Stimulated activated effector memory CD8-positive, alpha-beta T cell treated with anti-CD3 and anti-CD28 coated beads, Interleukin-12 subunit alpha, Interleukin-12 subunit beta, amount 100 ng/mL, for 72 hours (primary cell): ENCODE data around the gene CACNA1C.
A peak's percentile ranks its signal among the peaks of the same experiment; 100 is the strongest.

Experiments used
- ATAC-seq: fragments of 150-1000 bp; cut with Tn5 transposase; 2 replicates; pipeline ENCODE4 v1.10.0; 2021
- DNase-seq, 2 donors: peaks; one replicate each; pipeline ENCODE4 v3.0.0; 2021 to 2022; ENCODE audit warnings: low spot score in 2 of 2
- H3K27ac Mint-ChIP-seq: one replicate; pipeline ENCODE4 v1.8.0; 2022; ENCODE audit warnings: mild to moderate bottlenecking, mixed read lengths
- H3K36me3 Mint-ChIP-seq: one replicate; pipeline ENCODE4 v1.8.0; 2022; ENCODE audit warnings: mild to moderate bottlenecking, mixed read lengths
- H3K4me1 Mint-ChIP-seq: one replicate; pipeline ENCODE4 v1.8.0; 2022; ENCODE audit warnings: mixed read lengths
- H3K4me3 Mint-ChIP-seq: one replicate; pipeline ENCODE4 v1.8.0; 2022; ENCODE audit warnings: mild to moderate bottlenecking, mixed read lengths
- H3K9me3 Mint-ChIP-seq: one replicate; pipeline ENCODE4 v1.8.0; 2022; ENCODE audit warnings: mixed read lengths

Gene CACNA1C

DNA sequence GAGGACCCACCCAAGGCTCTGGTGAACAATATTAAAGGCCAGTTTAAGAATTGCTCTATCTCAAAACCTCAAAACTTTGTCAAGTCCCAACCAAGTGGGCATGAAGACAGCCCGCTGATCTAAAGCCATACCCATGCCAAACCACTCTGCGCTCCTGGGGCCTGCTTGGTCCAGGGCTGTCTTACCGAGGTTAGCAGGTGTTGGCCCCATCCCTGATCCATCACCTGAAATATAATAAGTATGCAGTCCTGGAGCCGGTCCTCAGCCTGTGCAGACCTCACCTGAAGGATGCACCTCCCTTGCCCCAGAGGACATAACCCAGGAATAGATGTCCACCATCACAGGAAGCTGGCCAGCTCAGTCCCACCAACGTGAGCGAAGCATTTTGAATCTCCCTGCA, 543.7 kb downstream of the CACNA1C start:
- Mint-ChIP-seq H3K4me3 (no peak overlapping the region), H3K36me3 (no peaks in the 10 kb centered on the region), H3K27ac (no peak overlapping the region), H3K9me3 (peaks cover 4% of the 10 kb centered on the region), H3K4me1 (no peaks in the 10 kb centered on the region)
- DNase-seq (no peak), ATAC-seq (no peak)

DNA sequence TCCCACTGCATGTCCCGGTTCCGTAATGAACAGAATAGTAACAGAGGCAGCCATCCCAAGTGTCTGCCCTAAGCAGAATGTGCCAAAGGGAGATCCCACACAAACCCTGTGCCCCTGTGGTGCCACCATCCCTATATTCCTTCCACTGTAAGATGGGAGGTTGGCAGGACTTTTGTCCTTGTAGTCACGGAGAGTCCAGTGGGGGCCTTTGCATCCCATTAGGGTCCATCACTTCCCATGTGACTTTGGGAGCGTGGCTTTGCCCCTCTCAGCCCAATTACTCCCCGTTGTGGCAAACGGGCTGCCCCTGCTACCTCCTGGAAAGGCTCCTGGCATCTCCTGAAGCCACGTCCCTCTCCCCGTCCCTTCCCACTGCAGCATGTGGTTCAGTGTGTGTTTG, 552.5 kb downstream of the CACNA1C start:
- ATAC-seq (no peak), DNase-seq (no peak)
- Mint-ChIP-seq H3K9me3 (no peaks in the 10 kb centered on the region), H3K4me1 (peaks cover 15% of the 10 kb centered on the region), H3K4me3 (no peak overlapping the region), H3K36me3 (no peaks in the 10 kb centered on the region), H3K27ac (no peak overlapping the region)

DNA sequence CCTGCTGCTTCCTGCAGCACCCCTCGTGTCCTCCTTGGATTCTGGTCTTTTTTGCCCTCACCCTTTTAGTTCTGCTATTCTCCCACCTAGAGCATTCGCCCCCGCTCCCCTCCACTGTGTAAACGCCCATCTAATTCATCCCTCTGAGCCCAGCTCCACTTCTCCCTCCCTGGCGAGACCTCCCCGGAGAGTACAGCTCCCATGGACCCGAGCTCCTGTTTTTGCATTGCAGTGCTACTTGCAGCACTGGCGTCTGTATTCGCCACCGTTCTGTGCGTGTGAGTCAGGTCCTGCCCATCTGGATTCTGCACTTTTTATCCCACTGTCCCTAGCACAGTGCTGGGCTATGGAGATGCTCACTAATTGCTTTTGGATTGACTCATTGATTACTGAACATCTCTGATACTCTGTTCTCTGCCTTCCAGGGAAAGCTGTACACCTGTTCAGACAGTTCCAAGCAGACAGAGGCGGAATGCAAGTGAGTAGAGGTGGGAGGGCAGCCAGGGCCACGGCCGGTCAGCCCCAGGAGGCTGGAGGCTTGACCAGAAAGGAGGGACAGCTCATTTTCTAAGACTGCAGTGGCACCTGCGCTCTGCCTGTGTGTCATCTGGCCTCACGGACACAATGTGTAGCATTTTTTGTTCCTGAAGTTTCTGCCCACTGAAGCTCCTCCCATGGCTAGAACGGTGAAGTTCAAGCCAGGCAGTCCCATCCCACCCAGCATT, 553.6 kb downstream of the CACNA1C start:
- no peaks in the 10 kb centered on the region for H3K36me3 Mint-ChIP-seq
- H3K27ac Mint-ChIP-seq, result no peak overlapping the region

DNA sequence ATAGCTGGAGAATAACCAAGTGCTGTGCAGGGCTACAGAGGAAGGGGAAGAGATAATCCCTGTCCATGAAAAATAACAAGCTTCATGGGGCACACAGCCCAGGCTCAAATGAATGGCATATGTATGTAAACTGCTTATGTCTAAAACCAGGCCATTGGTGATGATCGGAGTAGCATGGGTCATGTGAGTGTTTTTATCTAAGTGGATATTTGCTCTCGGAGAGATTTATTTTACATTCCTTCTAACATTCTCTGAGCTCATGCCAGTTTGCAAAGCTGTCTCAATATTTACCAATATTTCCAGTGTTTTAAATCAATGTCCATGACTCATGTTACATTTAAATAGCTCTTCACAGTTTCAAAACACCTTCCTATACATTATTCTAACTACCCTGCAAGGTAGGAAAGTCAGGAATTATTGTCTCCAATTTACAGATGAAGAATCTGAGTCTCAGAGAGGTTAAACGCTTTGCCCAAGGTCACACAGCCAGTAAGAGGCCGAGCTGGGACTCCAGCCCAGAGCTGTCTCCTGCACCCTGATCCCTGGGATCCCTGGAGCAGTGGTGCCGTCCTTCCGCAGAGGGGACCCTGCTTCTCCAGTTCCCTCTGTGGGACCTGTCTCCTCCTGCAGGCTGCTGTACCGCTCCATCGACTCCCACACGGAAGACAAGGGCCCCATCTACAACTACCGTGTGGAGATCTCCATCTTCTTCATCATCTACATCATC, 555.3 kb downstream of the CACNA1C start:
- DNase-seq, result no peak
- H3K36me3 Mint-ChIP-seq, result no peaks in the 10 kb centered on the region
- H3K4me1 Mint-ChIP-seq, result peaks cover 15% of the 10 kb centered on the region
- ATAC-seq, result no peak
- H3K4me3 Mint-ChIP-seq, result no peak overlapping the region
- no peak overlapping the region for H3K27ac Mint-ChIP-seq
- H3K9me3 Mint-ChIP-seq, result no peaks in the 10 kb centered on the region

More for the DNA sequence above, 553.6 kb downstream of the CACNA1C start:
- no peak for ATAC-seq
- Mint-ChIP-seq H3K9me3 (no peaks in the 10 kb centered on the region), H3K4me3 (no peak overlapping the region), H3K4me1 (peaks cover 15% of the 10 kb centered on the region)
- no peak for DNase-seq

DNA sequence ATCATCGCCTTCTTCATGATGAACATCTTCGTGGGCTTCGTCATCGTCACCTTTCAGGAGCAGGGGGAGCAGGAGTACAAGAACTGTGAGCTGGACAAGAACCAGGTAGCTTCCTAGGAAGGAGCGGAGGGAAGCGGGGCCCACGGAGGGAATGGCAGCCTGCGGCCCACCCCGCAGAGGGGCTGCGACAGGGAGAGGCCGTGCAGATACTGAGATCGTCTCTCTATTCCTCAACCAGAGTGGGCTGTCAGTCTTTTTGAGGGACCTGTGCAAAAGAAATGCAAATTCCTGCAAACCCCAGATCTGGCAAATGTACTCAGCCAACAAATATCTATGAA, 555.8 kb downstream of the CACNA1C start:
- no peak for ATAC-seq
- no peaks in the 10 kb centered on the region for H3K9me3 Mint-ChIP-seq
- no peak overlapping the region for H3K27ac Mint-ChIP-seq
- H3K4me1 Mint-ChIP-seq, result peaks cover 20% of the 10 kb centered on the region
- no peak for DNase-seq
- H3K4me3 Mint-ChIP-seq, result no peak overlapping the region
- H3K36me3 Mint-ChIP-seq, result no peaks in the 10 kb centered on the region

DNA sequence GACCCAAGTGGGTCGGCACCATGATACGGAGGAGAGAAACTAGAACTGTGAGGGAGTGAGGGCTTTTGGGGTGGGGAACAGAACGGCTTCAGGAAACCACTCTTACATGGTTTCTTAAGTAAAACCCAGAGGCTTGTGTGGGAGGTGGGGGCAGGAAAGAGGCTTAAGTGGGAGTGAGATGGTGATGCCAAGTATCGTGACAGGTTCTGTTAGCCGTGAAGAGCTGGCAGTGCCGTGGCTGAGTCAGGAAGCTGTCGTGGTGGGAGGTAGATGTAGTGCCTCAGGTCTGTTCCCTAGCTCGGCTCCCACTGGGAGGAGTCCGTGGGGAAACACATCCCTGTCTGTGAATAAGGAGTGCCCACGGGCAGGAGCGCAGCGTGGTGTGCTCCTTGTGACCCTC, 556.2 kb downstream of the CACNA1C start:
- Mint-ChIP-seq H3K4me1 (peaks cover 24% of the 10 kb centered on the region), H3K36me3 (no peaks in the 10 kb centered on the region), H3K4me3 (no peak overlapping the region), H3K9me3 (no peaks in the 10 kb centered on the region), H3K27ac (no peak overlapping the region)
- ATAC-seq, result no peak
- DNase-seq, result no peak

DNA sequence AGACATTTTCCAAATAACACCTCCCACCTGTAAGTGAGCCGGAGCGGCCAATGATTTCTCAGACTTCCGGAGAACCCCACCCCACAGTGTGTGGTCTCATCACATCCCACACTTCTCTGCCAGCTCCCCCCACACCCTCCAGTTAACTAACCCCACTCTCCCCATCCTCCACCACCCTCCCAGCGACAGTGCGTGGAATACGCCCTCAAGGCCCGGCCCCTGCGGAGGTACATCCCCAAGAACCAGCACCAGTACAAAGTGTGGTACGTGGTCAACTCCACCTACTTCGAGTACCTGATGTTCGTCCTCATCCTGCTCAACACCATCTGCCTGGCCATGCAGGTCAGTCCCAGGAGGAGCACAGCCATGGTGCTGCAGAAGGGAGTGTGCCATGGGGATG, 557.6 kb downstream of the CACNA1C start:
- no peaks in the 10 kb centered on the region for H3K36me3 Mint-ChIP-seq
- DNase-seq, result no peak
- H3K9me3 Mint-ChIP-seq, result no peaks in the 10 kb centered on the region
- H3K4me3 Mint-ChIP-seq, result no peak overlapping the region
- ATAC-seq, result no peak
- H3K4me1 Mint-ChIP-seq, result peaks cover 26% of the 10 kb centered on the region
- no peak overlapping the region for H3K27ac Mint-ChIP-seq

DNA sequence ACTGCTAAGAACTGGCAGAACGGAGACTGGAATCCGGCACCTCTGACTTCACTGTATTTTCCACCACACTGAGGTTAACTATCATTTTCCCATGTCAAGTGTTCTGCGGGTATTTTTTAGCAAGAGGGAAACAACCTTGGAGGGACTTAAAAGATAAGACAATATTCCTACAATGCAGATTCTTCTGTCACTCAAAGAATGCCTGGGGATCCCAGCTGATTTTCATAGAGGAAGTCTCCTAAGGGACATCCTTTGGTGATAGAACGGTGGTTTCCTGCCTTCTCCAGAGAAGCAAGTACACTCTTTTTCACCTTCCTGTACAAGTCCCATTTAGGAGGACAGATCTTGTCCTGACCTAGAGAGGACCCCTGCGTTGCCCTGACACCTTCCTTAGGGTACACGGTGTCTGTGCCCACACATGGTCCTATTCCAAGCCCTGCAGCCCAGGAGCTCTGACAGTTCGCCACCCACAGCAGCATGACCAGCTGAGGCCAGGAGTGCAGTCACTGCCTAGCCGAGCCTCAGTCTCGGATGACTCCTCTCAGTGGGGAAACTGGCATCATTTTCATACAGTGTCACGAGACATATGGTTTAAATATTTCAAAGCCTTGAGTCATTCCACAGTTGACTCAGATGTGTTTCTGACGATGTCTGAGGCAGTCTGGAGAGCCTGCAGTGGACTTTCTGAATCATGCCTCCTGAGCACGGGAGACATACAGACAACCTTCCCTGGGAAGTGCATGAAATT, 560.7 kb downstream of the CACNA1C start:
- Mint-ChIP-seq H3K27ac (no peak overlapping the region), H3K36me3 (no peaks in the 10 kb centered on the region), H3K9me3 (no peaks in the 10 kb centered on the region), H3K4me1 (peaks cover 23% of the 10 kb centered on the region), H3K4me3 (no peak overlapping the region)
- peak; percentile 98 for ATAC-seq
- peak; percentile 12 to 66 for DNase-seq

DNA sequence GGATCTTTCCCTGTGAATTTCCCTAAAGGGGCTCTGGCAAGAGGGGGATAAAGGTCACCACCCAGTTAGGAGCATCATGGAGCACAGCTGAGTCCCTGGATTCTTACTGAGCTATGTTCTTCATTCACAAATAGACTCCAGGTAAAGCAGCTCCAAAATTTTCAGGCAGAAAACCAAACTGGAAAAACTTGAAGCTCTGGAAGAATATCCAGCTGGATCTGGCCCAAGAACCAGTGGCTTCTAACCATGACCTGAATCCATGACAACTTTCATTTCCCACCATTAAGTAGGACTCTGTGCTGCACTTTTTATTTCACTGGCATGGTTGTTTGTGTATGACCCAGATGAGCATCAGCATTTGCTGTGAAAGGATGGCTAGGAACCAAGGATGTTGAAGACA, 561.6 kb downstream of the CACNA1C start:
- Mint-ChIP-seq H3K27ac (no peak overlapping the region), H3K36me3 (no peaks in the 10 kb centered on the region), H3K9me3 (no peaks in the 10 kb centered on the region), H3K4me1 (peaks cover 15% of the 10 kb centered on the region), H3K4me3 (no peak overlapping the region)
- ATAC-seq (no peak), DNase-seq (no peak)

DNA sequence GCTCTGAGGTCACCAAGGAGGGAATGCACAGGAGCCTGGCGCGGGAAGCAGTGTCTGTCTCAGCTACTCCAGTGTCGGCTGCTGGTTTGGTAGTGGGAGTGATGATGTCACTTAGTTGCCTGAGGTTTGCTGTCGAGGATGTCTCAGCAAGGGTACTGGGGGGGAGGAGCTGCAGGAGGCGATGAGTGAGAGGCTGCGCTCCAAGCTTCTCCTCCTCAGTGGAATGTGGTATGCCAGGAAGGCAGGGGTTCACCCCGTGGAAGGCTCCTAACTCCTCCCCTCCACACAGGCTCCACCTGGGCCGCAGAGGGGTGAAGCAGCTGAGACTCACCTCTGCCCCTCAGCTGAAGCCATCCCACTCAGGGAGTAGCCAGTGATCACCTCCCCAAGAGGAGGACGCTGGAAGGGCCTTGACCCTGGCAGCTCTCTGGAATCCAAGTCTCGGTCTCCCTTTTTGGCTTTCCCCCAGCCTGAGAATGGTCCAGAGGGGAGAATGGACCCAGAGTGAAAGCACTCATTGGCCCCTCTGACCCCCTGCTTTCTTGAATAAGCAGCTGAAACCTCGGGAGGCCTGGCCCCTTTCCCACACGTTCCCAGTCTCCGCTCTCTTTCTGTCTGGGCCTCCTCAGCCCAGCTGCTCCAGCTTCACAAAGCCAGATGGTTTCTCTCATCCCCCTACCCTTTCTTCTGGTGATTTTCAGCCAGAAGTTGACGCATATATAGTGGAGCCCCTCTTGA, 563.0 kb downstream of the CACNA1C start:
- Mint-ChIP-seq H3K4me1 (peaks cover 12% of the 10 kb centered on the region), H3K27ac (no peak overlapping the region), H3K9me3 (no peaks in the 10 kb centered on the region), H3K36me3 (no peaks in the 10 kb centered on the region), H3K4me3 (no peak overlapping the region)
- no peak for DNase-seq
- no peak for ATAC-seq

DNA sequence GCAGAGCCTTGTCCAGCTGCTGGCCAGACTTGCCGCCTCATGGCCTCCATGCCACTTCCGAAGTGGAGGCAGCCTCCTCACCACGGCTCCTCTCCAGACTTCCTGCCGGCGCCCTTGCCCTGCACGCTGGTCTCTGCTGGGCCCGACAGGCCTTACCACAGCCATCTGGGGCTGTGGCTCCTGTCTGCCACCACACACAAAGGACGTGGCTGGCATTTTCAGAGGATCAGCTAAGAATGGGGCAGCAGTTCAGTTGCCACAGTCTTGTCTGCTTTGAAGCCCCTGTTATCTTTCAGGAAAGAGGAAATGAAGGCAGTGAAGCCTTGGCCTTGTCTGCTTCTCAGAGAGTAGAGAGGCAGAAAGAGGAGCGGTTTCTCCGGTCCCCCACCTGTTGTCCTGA, 564.0 kb downstream of the CACNA1C start:
- peaks cover 12% of the 10 kb centered on the region for H3K4me1 Mint-ChIP-seq
- H3K4me3 Mint-ChIP-seq, result no peak overlapping the region
- ATAC-seq, result no peak
- no peaks in the 10 kb centered on the region for H3K9me3 Mint-ChIP-seq
- H3K27ac Mint-ChIP-seq, result no peak overlapping the region
- no peaks in the 10 kb centered on the region for H3K36me3 Mint-ChIP-seq
- DNase-seq, result no peak

DNA sequence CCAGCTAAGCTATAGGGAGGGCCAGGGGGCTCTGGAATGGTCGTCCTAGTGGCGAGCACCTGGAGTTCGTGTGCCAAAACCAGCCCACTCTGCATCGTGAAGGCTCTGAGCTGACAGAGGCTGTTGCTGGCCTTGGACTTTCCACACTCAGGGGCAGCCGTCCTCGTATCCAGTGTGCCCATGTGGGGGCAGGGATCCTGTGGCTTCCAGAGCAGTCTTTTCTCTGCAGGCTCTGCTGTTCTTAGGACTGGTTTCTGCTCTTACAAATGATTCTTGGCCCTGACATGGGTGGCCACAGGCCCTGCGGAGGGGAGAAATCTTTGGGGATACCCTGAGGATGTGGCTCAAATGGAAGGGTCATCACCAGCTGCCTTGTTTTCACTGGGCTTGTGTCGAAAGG, 564.6 kb downstream of the CACNA1C start:
- H3K27ac Mint-ChIP-seq, result no peak overlapping the region
- peaks cover 12% of the 10 kb centered on the region for H3K4me1 Mint-ChIP-seq
- DNase-seq (no peak), ATAC-seq (no peak)
- H3K9me3 Mint-ChIP-seq, result no peaks in the 10 kb centered on the region
- H3K36me3 Mint-ChIP-seq, result no peaks in the 10 kb centered on the region
- no peak overlapping the region for H3K4me3 Mint-ChIP-seq

DNA sequence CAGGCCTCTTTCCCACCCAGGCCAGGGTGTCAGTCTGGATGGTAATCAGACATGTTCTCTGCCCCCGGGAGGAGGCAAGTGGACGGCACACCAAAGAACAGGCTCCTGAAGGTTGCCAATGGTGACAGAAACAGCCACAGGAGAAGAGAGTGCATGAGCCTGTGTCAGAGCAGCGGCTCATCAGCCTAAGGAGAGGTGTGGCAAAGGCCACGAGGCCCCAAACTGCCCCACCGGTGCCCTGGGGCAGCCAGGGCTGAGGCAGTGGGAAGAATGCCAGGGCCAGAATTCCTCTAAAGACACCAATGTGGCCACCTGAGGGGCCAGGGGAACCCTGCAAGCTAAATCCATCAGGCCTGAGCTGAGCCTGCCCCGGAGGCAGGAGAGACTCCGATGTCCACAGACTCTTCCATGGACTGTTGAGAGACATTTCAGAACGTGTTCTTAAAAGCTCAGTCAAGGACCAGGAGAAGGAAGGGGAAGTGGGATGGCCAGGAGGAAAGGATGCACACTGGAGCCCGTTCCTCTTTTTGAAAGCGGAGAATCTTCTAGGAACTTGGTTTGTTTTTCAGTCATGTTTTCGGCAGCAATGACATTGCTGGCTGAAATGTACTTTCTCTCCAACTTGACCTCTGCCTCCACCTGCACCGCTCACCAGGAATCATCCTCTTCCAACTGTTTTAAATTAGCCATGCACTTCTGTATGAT, 565.7 kb downstream of the CACNA1C start:
- DNase-seq (no peak), ATAC-seq (no peak)
- H3K36me3 Mint-ChIP-seq, result no peaks in the 10 kb centered on the region
- H3K9me3 Mint-ChIP-seq, result no peaks in the 10 kb centered on the region
- peak overlapping the region; percentile 36 for H3K27ac Mint-ChIP-seq
- peaks cover 8% of the 10 kb centered on the region for H3K4me1 Mint-ChIP-seq
- no peak overlapping the region for H3K4me3 Mint-ChIP-seq

DNA sequence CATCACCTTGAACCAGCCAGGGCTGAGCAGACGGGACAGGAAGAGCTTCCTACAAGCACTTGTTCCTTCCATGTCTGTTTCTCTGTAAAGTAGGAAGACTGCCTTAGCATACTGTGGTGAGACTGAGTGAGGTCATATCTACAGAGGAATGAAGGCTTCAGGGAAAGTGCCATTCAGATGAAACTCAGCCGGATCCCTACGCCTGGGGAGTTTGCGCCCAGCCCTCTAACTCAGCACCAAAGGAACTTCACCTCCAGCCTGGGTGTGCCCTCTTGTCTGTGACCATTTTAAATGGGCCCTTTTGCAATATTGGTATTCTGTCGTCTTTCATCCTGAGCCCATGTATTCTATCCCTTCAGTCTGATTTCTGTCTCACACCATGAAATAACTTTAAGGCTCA, 566.3 kb downstream of the CACNA1C start:
- ATAC-seq, result no peak
- Mint-ChIP-seq H3K9me3 (no peaks in the 10 kb centered on the region), H3K4me3 (no peak overlapping the region), H3K36me3 (no peaks in the 10 kb centered on the region), H3K4me1 (peaks cover under 1% of the 10 kb centered on the region), H3K27ac (peak overlapping the region; percentile 36)
- no peak for DNase-seq

DNA sequence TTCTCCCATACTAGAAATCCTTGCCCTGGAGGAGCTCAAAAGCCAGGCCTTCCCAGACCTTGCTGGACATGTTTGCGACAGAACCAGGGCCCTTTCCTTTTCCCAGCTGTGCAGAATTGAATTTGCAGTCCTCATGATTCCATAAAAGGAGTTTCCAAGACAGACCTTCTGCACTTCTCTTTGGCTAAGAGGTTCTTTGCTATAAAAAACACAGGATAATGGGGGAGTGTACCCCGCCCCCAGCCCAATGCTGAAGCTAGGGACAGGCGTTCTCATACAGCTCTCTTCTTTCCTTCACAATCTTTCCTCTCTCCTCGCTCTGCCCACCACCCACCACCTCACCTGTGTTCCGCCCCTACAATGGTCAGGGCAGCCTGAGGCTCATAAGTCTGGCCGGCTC, 569.7 kb downstream of the CACNA1C start:
- DNase-seq (no peak), ATAC-seq (no peak)
- no peaks in the 10 kb centered on the region for H3K9me3 Mint-ChIP-seq
- no peak overlapping the region for H3K4me3 Mint-ChIP-seq
- H3K36me3 Mint-ChIP-seq, result no peaks in the 10 kb centered on the region
- no peak overlapping the region for H3K27ac Mint-ChIP-seq
- H3K4me1 Mint-ChIP-seq, result peaks cover 2% of the 10 kb centered on the region
